Endodermal cell (in vitro differentiated cells): ENCODE results near the gene TRIM62. TPM values are rescaled to one million over a fixed set of nuclear protein-coding genes. Genes with fewer than 3 reads are reported as not detected.

Experiments used
- DNase-seq: peaks from one replicate; pipeline ENCODE4 v3.0.0-alpha.2; 2017
- H3K27ac ChIP-seq: 2 replicates; pipeline ENCODE4 v1.5.1; 2013; ENCODE audit warnings: mild to moderate bottlenecking, low read depth, low read length, moderate library complexity
- H3K27me3 ChIP-seq: 2 replicates; pipeline ENCODE4 v1.6.1; 2013; ENCODE audit warnings: mild to moderate bottlenecking, low read length, moderate library complexity; ENCODE audit not compliant: insufficient read depth, control insufficient read depth, poor library complexity, severe bottlenecking
- H3K36me3 ChIP-seq: 2 replicates; pipeline ENCODE4 v1.7.0; 2013; ENCODE audit warnings: mild to moderate bottlenecking, low read length, moderate library complexity; ENCODE audit not compliant: control insufficient read depth, insufficient read depth
- H3K4me1 ChIP-seq: one replicate; pipeline ENCODE4 v1.7.0; 2013; ENCODE audit warnings: low read length; ENCODE audit not compliant: control insufficient read depth, insufficient read depth
- H3K4me3 ChIP-seq: 2 replicates; pipeline ENCODE4 v1.5.1; 2013; ENCODE audit warnings: mild to moderate bottlenecking, low read length, moderate library complexity
- H3K9ac ChIP-seq: 2 replicates; pipeline ENCODE4 v1.6.1; 2013; ENCODE audit warnings: mild to moderate bottlenecking, low read length, moderate library complexity; ENCODE audit not compliant: poor library complexity, severe bottlenecking; ENCODE audit errors: extremely low read depth
- H3K9me3 ChIP-seq: 2 replicates; pipeline ENCODE4 v1.6.1; 2013; ENCODE audit warnings: mild to moderate bottlenecking, low read length, moderate library complexity; ENCODE audit not compliant: control insufficient read depth
- H3K27ac Mint-ChIP-seq: 2 replicates; pipeline ENCODE4 v1.8.0; 2020; ENCODE audit warnings: mixed read lengths
- H3K27me3 Mint-ChIP-seq: 2 replicates; pipeline ENCODE4 v1.8.0; 2021; ENCODE audit warnings: mild to moderate bottlenecking, mixed read lengths; ENCODE audit not compliant: insufficient read depth
- H3K36me3 Mint-ChIP-seq: 2 replicates; pipeline ENCODE4 v1.8.0; 2020; ENCODE audit warnings: low read depth, mixed read lengths
- H3K4me1 Mint-ChIP-seq: 2 replicates; pipeline ENCODE4 v1.8.0; 2020; ENCODE audit warnings: mixed read lengths
- H3K4me3 Mint-ChIP-seq: 2 replicates; pipeline ENCODE4 v1.8.0; 2020; ENCODE audit warnings: mild to moderate bottlenecking, moderate library complexity, mixed read lengths
- H3K9me3 Mint-ChIP-seq: 2 replicates; pipeline ENCODE4 v1.8.0; 2020; ENCODE audit warnings: mild to moderate bottlenecking, mixed read lengths
- CTCF ChIP-seq: fragments of 200-600 bp; sonication (generic); conservative IDR thresholded peaks from 2 replicates; pipeline ENCODE4 v1.5.0; 2021; ENCODE audit warnings: antibody characterized with exemption, mild to moderate bottlenecking
- WGBS, 2 experiments: methylation state at CpG; one replicate each; pipeline versions ENCODE4 v1.1.5 to v1.1.7; 2013; ENCODE audit warnings: missing lambda C conversion rate in 2 of 2, mixed read lengths in 1 of 2; ENCODE audit not compliant: insufficient coverage in 1 of 2, insufficient read length in 1 of 2; 5-methylcytosine and 5-hydroxymethylcytosine counted together
- total RNA-seq, 2 donors: library from RNA; stranded (reverse); fragmentation: NEBNext Ultra II Directional in 1 of 2; extraction: Animal tissue kit (Norgen Biotek cat#: 25700) in 1 of 2; gene quantifications; 2 replicates in 1 of 2; 3 replicates in 1 of 2; pipeline ENCODE4 v1.2.1, GENCODE V29; 2021

Gene TRIM62
- total RNA-seq, 2 donors from 2014 or later = 5.1 to 6.0 TPM

- no peaks in the 10 kb centered on the region for H3K9me3 ChIP-seq
- Mint-ChIP-seq H3K4me1 (no peaks in the 10 kb centered on the region), H3K9me3 (no peaks in the 10 kb centered on the region), H3K4me3 (no peak overlapping the region), H3K27ac (no peak overlapping the region), H3K36me3 (no peaks in the 10 kb centered on the region), H3K27me3 (peaks cover 4% of the 10 kb centered on the region)
- H3K9ac ChIP-seq = no peak overlapping the region
- 86 to 99% methylated on average over 4 of the region's 4 CpGs for WGBS, 2 experiments
- no peaks in the 10 kb centered on the region for H3K4me1 ChIP-seq
- no peak for TF ChIP-seq CTCF
- H3K4me3 ChIP-seq = no peak overlapping the region
- H3K27me3 ChIP-seq = no peaks in the 10 kb centered on the region
- H3K27ac ChIP-seq = no peak overlapping the region
- DNase-seq = no peak
- no peaks in the 10 kb centered on the region for H3K36me3 ChIP-seq
These were observed 84.1 kb downstream of the TRIM62 start for GRCh38 chr1:33097762-33098161.

- Mint-ChIP-seq H3K27me3 (peaks cover 4% of the 10 kb centered on the region), H3K27ac (no peak overlapping the region), H3K4me1 (no peaks in the 10 kb centered on the region), H3K9me3 (no peaks in the 10 kb centered on the region), H3K4me3 (no peak overlapping the region), H3K36me3 (no peaks in the 10 kb centered on the region)
- Histone ChIP-seq H3K27me3 (no peaks in the 10 kb centered on the region), H3K9ac (no peak overlapping the region), H3K27ac (no peak overlapping the region), H3K36me3 (no peaks in the 10 kb centered on the region), H3K4me1 (no peaks in the 10 kb centered on the region), H3K9me3 (no peaks in the 10 kb centered on the region), H3K4me3 (no peak overlapping the region)
- WGBS, 2 experiments = 80 to 95% methylated on average over 1 to 3 of the region's 3 CpGs
- TF ChIP-seq CTCF = no peak
- DNase-seq = no peak
These were observed 84.7 kb downstream of the TRIM62 start for GRCh38 chr1:33097137-33097611.

- Histone ChIP-seq H3K4me1 (no peaks in the 10 kb centered on the region), H3K27me3 (no peaks in the 10 kb centered on the region), H3K27ac (no peak overlapping the region), H3K4me3 (no peak overlapping the region), H3K9ac (no peak overlapping the region), H3K36me3 (no peaks in the 10 kb centered on the region), H3K9me3 (no peaks in the 10 kb centered on the region)
- no peak for TF ChIP-seq CTCF
- Mint-ChIP-seq H3K4me1 (no peaks in the 10 kb centered on the region), H3K36me3 (no peaks in the 10 kb centered on the region), H3K4me3 (no peak overlapping the region), H3K9me3 (no peaks in the 10 kb centered on the region), H3K27me3 (peaks cover 4% of the 10 kb centered on the region), H3K27ac (no peak overlapping the region)
- no peak for DNase-seq
- WGBS, 2 experiments = 91 to 96% methylated on average over 6 to 7 of the region's 7 CpGs
These were observed 85.4 kb downstream of the TRIM62 start for GRCh38 chr1:33096363-33097005.

Other genes starting within 250 kb of the TRIM62 start
- gene RNF19B, start 217.2 kb downstream of the TRIM62 start, total RNA-seq = 10 to 100 TPM; 17.8 TPM
- gene AK2, start 145.2 kb downstream of the TRIM62 start, total RNA-seq = 100 to 1,000 TPM; 114 to 118 TPM
- gene AZIN2, start 100.9 kb downstream of the TRIM62 start, total RNA-seq = 1 to 10 TPM; 1.7 to 3.0 TPM
- gene ZNF362, start 74.4 kb upstream of the TRIM62 start, total RNA-seq = 10 to 100 TPM; 27.4 to 41.5 TPM
- not detected for gene A3GALT2, start 139.1 kb upstream of the TRIM62 start, total RNA-seq
- gene PHC2, start 249.1 kb upstream of the TRIM62 start, total RNA-seq = 10 to 100 TPM; 32.1 to 43.9 TPM